ENCODE results near the gene PASK. TPM values are rescaled to one million over a fixed set of nuclear protein-coding genes. Genes with fewer than 3 reads are reported as not detected.

The PASK gene
- polyA plus RNA-seq, 1 donor (not counting 4 experiments of a cell fraction or from before 2014, with no cell fraction given): 4.3 TPM

DNA sequence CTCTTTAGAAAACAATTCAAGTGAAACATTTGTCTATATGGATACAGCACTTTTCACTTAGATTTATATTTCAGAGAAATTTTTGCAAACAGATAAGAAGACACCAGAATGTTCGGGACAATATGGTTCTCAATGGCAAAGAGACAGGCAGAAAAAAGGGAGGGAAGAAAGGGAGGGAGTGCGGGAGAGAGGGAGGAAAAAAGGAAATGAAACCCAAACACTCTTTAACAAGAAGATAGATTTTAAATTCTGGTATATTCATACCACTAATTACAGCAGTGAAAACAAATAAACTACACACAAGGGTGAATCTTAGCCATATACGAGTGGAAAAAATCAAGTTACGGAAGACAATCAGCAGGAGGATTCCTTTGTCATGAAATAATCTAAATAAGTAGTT lies 3.0 kb downstream of the PASK start:
- no peak overlapping the region for H3K4me3 ChIP-seq (ENCODE audit: control insufficient read depth in 2 of 3, extremely low read depth in 1 of 3, insufficient read depth in 2 of 3, low read depth in 1 of 3, low read length in 3 of 3)
- H3K27me3 ChIP-seq (ENCODE audit: control insufficient read depth, extremely low read depth, insufficient read depth, low read length): no peaks in the 10 kb centered on the region
- H3K36me3 ChIP-seq (ENCODE audit: control insufficient read depth in 2 of 2, extremely low read depth in 1 of 2, insufficient read depth in 2 of 2, low read length in 2 of 2): peaks cover 0 to 2% of the 10 kb centered on the region in 2 experiments
- H3K4me1 ChIP-seq (ENCODE audit: control insufficient read depth, extremely low read depth, insufficient read depth, low read length): peaks cover 15% of the 10 kb centered on the region
- no peak overlapping the region for H3K9ac ChIP-seq (ENCODE audit: control insufficient read depth, extremely low read depth, insufficient read depth, low read length)
- H3K27ac ChIP-seq (ENCODE audit: control insufficient read depth, insufficient read depth, low read length): no peak overlapping the region
- H3K9me1 ChIP-seq (ENCODE audit: control insufficient read depth, extremely low read depth, insufficient read depth, low read length): no peaks in the 10 kb centered on the region
- DNase-seq (ENCODE audit: low read depth, low spot score): no peak
- TF ChIP-seq EZH2 (IDR thresholded peaks at IDR 0.05; ENCODE audit: low read length): no peak
- TF ChIP-seq, protein P1, sequence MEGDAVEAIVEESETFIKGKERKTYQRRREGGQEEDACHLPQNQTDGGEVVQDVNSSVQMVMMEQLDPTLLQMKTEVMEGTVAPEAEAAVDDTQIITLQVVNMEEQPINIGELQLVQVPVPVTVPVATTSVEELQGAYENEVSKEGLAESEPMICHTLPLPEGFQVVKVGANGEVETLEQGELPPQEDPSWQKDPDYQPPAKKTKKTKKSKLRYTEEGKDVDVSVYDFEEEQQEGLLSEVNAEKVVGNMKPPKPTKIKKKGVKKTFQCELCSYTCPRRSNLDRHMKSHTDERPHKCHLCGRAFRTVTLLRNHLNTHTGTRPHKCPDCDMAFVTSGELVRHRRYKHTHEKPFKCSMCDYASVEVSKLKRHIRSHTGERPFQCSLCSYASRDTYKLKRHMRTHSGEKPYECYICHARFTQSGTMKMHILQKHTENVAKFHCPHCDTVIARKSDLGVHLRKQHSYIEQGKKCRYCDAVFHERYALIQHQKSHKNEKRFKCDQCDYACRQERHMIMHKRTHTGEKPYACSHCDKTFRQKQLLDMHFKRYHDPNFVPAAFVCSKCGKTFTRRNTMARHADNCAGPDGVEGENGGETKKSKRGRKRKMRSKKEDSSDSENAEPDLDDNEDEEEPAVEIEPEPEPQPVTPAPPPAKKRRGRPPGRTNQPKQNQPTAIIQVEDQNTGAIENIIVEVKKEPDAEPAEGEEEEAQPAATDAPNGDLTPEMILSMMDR (optimal IDR thresholded peaks at IDR 0.05 in 1 of 3, IDR thresholded peaks at IDR 0.05 in 1 of 3, conservative IDR thresholded peaks at IDR 0.05 in 1 of 3; ENCODE audit: extremely low read depth in 1 of 3, insufficient read depth in 2 of 3, low read length in 3 of 3): no peak
- H3K9me3 ChIP-seq (ENCODE audit: control insufficient read depth, low read depth, low read length): no peaks in the 10 kb centered on the region
- no peak overlapping the region for H2AFZ ChIP-seq (ENCODE audit: control insufficient read depth, low read length)
- no peak for FAIRE-seq
- dilution Hi-C loops (cut with MboI; ENCODE audit: extremely low pct_ligation_motif_present, low sequenced_read_pairs): no loop called here
- H3K79me2 ChIP-seq (ENCODE audit: control insufficient read depth, insufficient read depth, low read length): peaks cover 8% of the 10 kb centered on the region
- no peaks in the 10 kb centered on the region for H4K20me1 ChIP-seq (ENCODE audit: control insufficient read depth, extremely low read depth, insufficient read depth, low read length)
- H3K4me2 ChIP-seq (ENCODE audit: control insufficient read depth, extremely low read depth, insufficient read depth, low read depth, low read length): no peak overlapping the region

- Histone ChIP-seq H4K20me1 (ENCODE audit: control insufficient read depth, extremely low read depth, insufficient read depth, low read length) (no peaks in the 10 kb centered on the region), H2AFZ (ENCODE audit: control insufficient read depth, low read length) (no peak overlapping the region), H3K79me2 (ENCODE audit: control insufficient read depth, insufficient read depth, low read length) (no peaks in the 10 kb centered on the region), H3K27me3 (ENCODE audit: control insufficient read depth, extremely low read depth, insufficient read depth, low read length) (no peaks in the 10 kb centered on the region), H3K36me3 (ENCODE audit: control insufficient read depth in 2 of 2, extremely low read depth in 1 of 2, insufficient read depth in 2 of 2, low read length in 2 of 2) (peaks cover 0 to 4% of the 10 kb centered on the region in 2 experiments), H3K27ac (ENCODE audit: control insufficient read depth, insufficient read depth, low read length) (no peak overlapping the region), H3K9me1 (ENCODE audit: control insufficient read depth, extremely low read depth, insufficient read depth, low read length) (no peaks in the 10 kb centered on the region), H3K4me3 (ENCODE audit: control insufficient read depth in 2 of 3, extremely low read depth in 1 of 3, insufficient read depth in 2 of 3, low read depth in 1 of 3, low read length in 3 of 3) (no peak overlapping the region), H3K9me3 (ENCODE audit: control insufficient read depth, low read depth, low read length) (no peaks in the 10 kb centered on the region), H3K4me2 (ENCODE audit: control insufficient read depth, extremely low read depth, insufficient read depth, low read depth, low read length) (no peak overlapping the region), H3K9ac (ENCODE audit: control insufficient read depth, extremely low read depth, insufficient read depth, low read length) (no peak overlapping the region), H3K4me1 (ENCODE audit: control insufficient read depth, extremely low read depth, insufficient read depth, low read length) (no peaks in the 10 kb centered on the region)
- TF ChIP-seq EZH2 (IDR thresholded peaks at IDR 0.05; ENCODE audit: low read length): no peak
- TF ChIP-seq, protein P1 (optimal IDR thresholded peaks at IDR 0.05 in 1 of 3, IDR thresholded peaks at IDR 0.05 in 1 of 3, conservative IDR thresholded peaks at IDR 0.05 in 1 of 3; ENCODE audit: extremely low read depth in 1 of 3, insufficient read depth in 2 of 3, low read length in 3 of 3): no peak
- dilution Hi-C loops (cut with MboI; ENCODE audit: extremely low pct_ligation_motif_present, low sequenced_read_pairs): no loop called here
- FAIRE-seq (no peak), DNase-seq (ENCODE audit: low read depth, low spot score) (no peak)
Measured at GRCh38 chr2:241142593-241142992, 6.7 kb downstream of the PASK start.
